Gastrocnemius medialis (tissue), 4 donors: Measurements from ENCODE around the gene TMX4. TPM values are rescaled to one million over a fixed set of nuclear protein-coding genes. Genes with fewer than 3 reads are reported as not detected.

Experiments
- ATAC-seq, 2 donors: fragments of 150-250 bp; one replicate each; pipeline ENCODE4 v1.9.1; 2016
- DNase-seq, 2 donors: peaks; one replicate each; pipeline ENCODE4 v3.0.0-alpha.2; 2019
- H3K27ac ChIP-seq, 4 donors: fragments of 200-600 bp; sonication (generic); 1 replicate in 1 of 4; 2 replicates in 3 of 4; pipeline ENCODE4 v1.5.1; 2016 to 2018; ENCODE audit warnings: mild to moderate bottlenecking in 2 of 4, moderate library complexity in 1 of 4
- H3K27me3 ChIP-seq, 3 donors: fragments of 200-600 bp; sonication (generic) in 2 of 3; 1 replicate in 1 of 3; 2 replicates in 2 of 3; pipeline versions ENCODE4 v1.5.1 to v1.6.0; 2016 to 2019; ENCODE audit warnings: mild to moderate bottlenecking in 1 of 3, moderate library complexity in 1 of 3
- H3K36me3 ChIP-seq, 2 donors: fragments of 200-600 bp; sonication (generic) in 1 of 2; one replicate each; pipeline ENCODE4 v1.5.1; 2017 to 2018
- H3K4me1 ChIP-seq, 2 donors: fragments of 200-600 bp; sonication (generic) in 1 of 2; one replicate each; pipeline ENCODE4 v1.5.1; 2016 to 2017; ENCODE audit warnings: mild to moderate bottlenecking in 2 of 2
- H3K4me3 ChIP-seq, 4 donors: fragments of 200-600 bp; sonication (generic) in 3 of 4; 1 replicate in 1 of 4; 2 replicates in 3 of 4; pipeline ENCODE4 v1.5.1; 2016 to 2019; ENCODE audit warnings: mild to moderate bottlenecking in 2 of 4
- H3K9me3 ChIP-seq, 3 donors: fragments of 200-600 bp; sonication (generic) in 2 of 3; 1 replicate in 1 of 3; 2 replicates in 2 of 3; pipeline ENCODE4 v1.5.1; 2016 to 2019
- CTCF ChIP-seq, 5 experiments: fragments of 450-650 bp in 3 of 5; fragments of 200-600 bp in 2 of 5; sonication (generic) in 2 of 5; IDR thresholded peaks in 4 of 5; conservative IDR thresholded peaks in 1 of 5; 1 replicate in 4 of 5; 2 replicates in 1 of 5; pipeline ENCODE4 v1.5.1; 2016 to 2019; ENCODE audit warnings: antibody characterized with exemption in 5 of 5, mild to moderate bottlenecking in 3 of 5, moderate library complexity in 3 of 5
- POLR2A ChIP-seq, 2 donors: fragments of 450-650 bp; IDR thresholded peaks; one replicate each; pipeline ENCODE4 v1.6.1; 2017; ENCODE audit warnings: antibody characterized with exemption in 2 of 2, mild to moderate bottlenecking in 2 of 2, moderate library complexity in 2 of 2
- in situ Hi-C, 4 donors: fragments of 200-750 bp; cut with MboI; loops; one replicate each; pipeline versions ENCODE4 v1.15.0 to v1.8.0; 2017; ENCODE audit warnings: low sequenced_read_pairs in 4 of 4
- intact Hi-C: fragments of 100-400 bp; cut with DNase I; formaldehyde crosslinking; loops from one replicate; pipeline ENCODE4 v1.15.1; 2023; ENCODE audit warnings: low total_unique reads
- total RNA-seq, 4 donors: library from RNA; depleted of rRNA; stranded (reverse); fragments of >200 nt; gene quantifications; one replicate each; pipeline versions ENCODE4 v1.1.0 to v1.2.3, GENCODE V29; 2016

The TMX4 gene
- total RNA-seq, 4 donors from 2014 or later = 43.6 to 65.3 (median 55.0) TPM

- no peak for TF ChIP-seq CTCF (IDR thresholded peaks at IDR 0.05 in 4 of 5, conservative IDR thresholded peaks at IDR 0.05 in 1 of 5)
- TF ChIP-seq POLR2A (IDR thresholded peaks at IDR 0.05) = no peak
- Histone ChIP-seq H3K9me3 (no peaks in the 10 kb centered on the region), H3K36me3 (peaks cover 0 to 13% of the 10 kb centered on the region in 2 donors), H3K27me3 (no peaks in the 10 kb centered on the region), H3K4me1 (peaks cover 23 to 28% of the 10 kb centered on the region in 2 donors), H3K27ac (no peak overlapping the region), H3K4me3 (no peak overlapping the region)
- no peak for ATAC-seq
- no peak for DNase-seq
- intact Hi-C loops = no loop called here
- in situ Hi-C loops = no loop called here
These were observed 6.8 kb downstream of the TMX4 start for GRCh38 chr20:8012724-8013123.

GRCh38 chr20:8008733-8009132, 10.8 kb downstream of the TMX4 start:
- Histone ChIP-seq H3K27ac (no peak overlapping the region), H3K27me3 (no peaks in the 10 kb centered on the region), H3K36me3 (peaks cover 0 to 13% of the 10 kb centered on the region in 2 donors), H3K4me1 (peaks cover 8 to 10% of the 10 kb centered on the region in 2 donors), H3K9me3 (no peaks in the 10 kb centered on the region), H3K4me3 (no peak overlapping the region)
- in situ Hi-C loops (no loop called here), intact Hi-C loops (no loop called here)
- ATAC-seq (no peak), DNase-seq (no peak)
- no peak for TF ChIP-seq POLR2A (IDR thresholded peaks at IDR 0.05)
- TF ChIP-seq CTCF (IDR thresholded peaks at IDR 0.05 in 4 of 5, conservative IDR thresholded peaks at IDR 0.05 in 1 of 5) = no peak

- H3K27ac ChIP-seq = no peak overlapping the region
- ATAC-seq = no peak
- peaks cover 4 to 10% of the 10 kb centered on the region in 2 donors for H3K4me1 ChIP-seq
- intact Hi-C loops (no loop called here), in situ Hi-C loops (no loop called here)
- H3K36me3 ChIP-seq = peaks cover 0 to 13% of the 10 kb centered on the region in 2 donors
- no peak for DNase-seq
- H3K9me3 ChIP-seq = no peaks in the 10 kb centered on the region
- no peaks in the 10 kb centered on the region for H3K27me3 ChIP-seq
- no peak for TF ChIP-seq CTCF (IDR thresholded peaks at IDR 0.05 in 4 of 5, conservative IDR thresholded peaks at IDR 0.05 in 1 of 5)
- no peak for TF ChIP-seq POLR2A (IDR thresholded peaks at IDR 0.05)
- H3K4me3 ChIP-seq = no peak overlapping the region
These were observed 12.1 kb downstream of the TMX4 start for GRCh38 chr20:8007490-8007889.

- peak; percentile 9 to 11 for ATAC-seq
- Histone ChIP-seq H3K4me1 (peaks cover 3 to 10% of the 10 kb centered on the region in 2 donors), H3K9me3 (no peaks in the 10 kb centered on the region), H3K4me3 (no peak overlapping the region), H3K27me3 (no peaks in the 10 kb centered on the region), H3K36me3 (peaks cover 0 to 13% of the 10 kb centered on the region in 2 donors), H3K27ac (peak overlapping the region in 1 of 4 donors; percentile 48)
- in situ Hi-C loops = no loop called here
- intact Hi-C loops = no loop called here
- no peak for TF ChIP-seq CTCF (IDR thresholded peaks at IDR 0.05 in 4 of 5, conservative IDR thresholded peaks at IDR 0.05 in 1 of 5)
- no peak for TF ChIP-seq POLR2A (IDR thresholded peaks at IDR 0.05)
- no peak for DNase-seq
These were observed 13.8 kb downstream of the TMX4 start for GRCh38 chr20:8005575-8006366.
